KMS-11 (cell line): ENCODE measurements around the gene ARHGAP25.

Source experiments
- H2AFZ ChIP-seq: fragments of 200-600 bp; sonication (generic); 2 replicates; pipeline ENCODE4 v1.6.1; 2016; ENCODE audit warnings: antibody characterized with exemption, mixed run types, low read depth
- H3K27ac ChIP-seq: fragments of 200-600 bp; sonication (generic); 2 replicates; pipeline ENCODE4 v1.6.1; 2016; ENCODE audit warnings: mild to moderate bottlenecking, mixed run types
- H3K27me3 ChIP-seq: fragments of 200-600 bp; sonication (generic); 2 replicates; pipeline ENCODE4 v1.6.1; 2017; ENCODE audit warnings: mild to moderate bottlenecking, low read depth, mixed run types, moderate library complexity; ENCODE audit not compliant: insufficient read depth
- H3K36me3 ChIP-seq: fragments of 200-600 bp; sonication (generic); 2 replicates; pipeline ENCODE4 v1.6.1; 2017; ENCODE audit warnings: mild to moderate bottlenecking, mixed run types; ENCODE audit not compliant: insufficient read depth
- H3K4me1 ChIP-seq: fragments of 200-600 bp; sonication (generic); 2 replicates; pipeline ENCODE4 v1.6.1; 2016; ENCODE audit warnings: mild to moderate bottlenecking, low read depth, mixed run types; ENCODE audit not compliant: poor library complexity, severe bottlenecking
- H3K4me2 ChIP-seq: fragments of 200-600 bp; sonication (generic); 2 replicates; pipeline ENCODE4 v1.7.0; 2016; ENCODE audit warnings: mild to moderate bottlenecking, mixed run types
- H3K4me3 ChIP-seq: fragments of 200-600 bp; sonication (generic); IDR thresholded peaks from 2 replicates; pipeline ENCODE4 v1.6.1; 2017; ENCODE audit warnings: low read depth, low read length, mixed read lengths; ENCODE audit not compliant: insufficient read depth
- H3K79me2 ChIP-seq: fragments of 200-600 bp; sonication (generic); 2 replicates; pipeline ENCODE4 v1.6.1; 2016; ENCODE audit warnings: low read depth, mixed run types; ENCODE audit not compliant: insufficient read depth
- H3K9ac ChIP-seq: fragments of 200-600 bp; sonication (generic); 2 replicates; pipeline ENCODE4 v1.6.1; 2016; ENCODE audit warnings: mild to moderate bottlenecking, mixed run types
- H4K20me1 ChIP-seq: fragments of 200-600 bp; sonication (generic); 2 replicates; pipeline ENCODE4 v1.6.1; 2016; ENCODE audit warnings: mild to moderate bottlenecking, mixed run types; ENCODE audit not compliant: insufficient read depth
- CTCF ChIP-seq: fragments of 200-600 bp; sonication (generic); conservative IDR thresholded peaks from 2 replicates; pipeline ENCODE4 v1.6.1; 2017; ENCODE audit warnings: low read depth, mild to moderate bottlenecking, antibody characterized with exemption, low read length, moderate library complexity, mixed read lengths

ARHGAP25 gene

GRCh38 chr2:68710756-68711155, 23.9 kb upstream of the ARHGAP25 start:
- TF ChIP-seq CTCF = no peak
- H3K4me2 ChIP-seq = no peak overlapping the region
- H3K36me3 ChIP-seq = no peaks in the 10 kb centered on the region
- H2AFZ ChIP-seq = no peak overlapping the region
- H4K20me1 ChIP-seq = no peaks in the 10 kb centered on the region
- no peaks in the 10 kb centered on the region for H3K27me3 ChIP-seq
- no peak overlapping the region for H3K27ac ChIP-seq
- H3K4me1 ChIP-seq = peaks cover 23% of the 10 kb centered on the region
- no peaks in the 10 kb centered on the region for H3K79me2 ChIP-seq
- no peak overlapping the region for H3K9ac ChIP-seq
- no peak overlapping the region for H3K4me3 ChIP-seq

- Histone ChIP-seq H3K9ac (no peak overlapping the region), H3K4me3 (no peak overlapping the region), H3K36me3 (no peaks in the 10 kb centered on the region), H3K79me2 (no peaks in the 10 kb centered on the region), H2AFZ (peak overlapping the region; percentile 70), H4K20me1 (no peaks in the 10 kb centered on the region), H3K4me2 (peak overlapping the region; percentile 38), H3K4me1 (peaks cover 24% of the 10 kb centered on the region), H3K27ac (no peak overlapping the region; the same call in 1 of the 2 replicates), H3K27me3 (no peaks in the 10 kb centered on the region)
- TF ChIP-seq CTCF = no peak
These were observed 19.7 kb upstream of the ARHGAP25 start for GRCh38 chr2:68714866-68715265.

- no peaks in the 10 kb centered on the region for H3K27me3 ChIP-seq
- H3K4me2 ChIP-seq = peak overlapping the region; percentile 38
- H3K79me2 ChIP-seq = no peaks in the 10 kb centered on the region
- H3K4me3 ChIP-seq = no peak overlapping the region
- TF ChIP-seq CTCF = peak; percentile 89
- H3K9ac ChIP-seq = no peak overlapping the region
- H2AFZ ChIP-seq = peak overlapping the region; percentile 70
- H3K27ac ChIP-seq = no peak overlapping the region; the same call in 1 of the 2 replicates
- H4K20me1 ChIP-seq = no peaks in the 10 kb centered on the region
- peaks cover 30% of the 10 kb centered on the region for H3K4me1 ChIP-seq
- H3K36me3 ChIP-seq = no peaks in the 10 kb centered on the region
These were observed 19.1 kb upstream of the ARHGAP25 start for GRCh38 chr2:68715353-68716041.

GRCh38 chr2:68716604-68717304, 17.9 kb upstream of the ARHGAP25 start:
- Histone ChIP-seq H4K20me1 (no peaks in the 10 kb centered on the region), H3K9ac (no peak overlapping the region), H3K27me3 (no peaks in the 10 kb centered on the region), H3K27ac (no peak overlapping the region), H3K79me2 (no peaks in the 10 kb centered on the region), H3K4me1 (peaks cover 43% of the 10 kb centered on the region), H2AFZ (no peak overlapping the region), H3K4me3 (no peak overlapping the region), H3K36me3 (no peaks in the 10 kb centered on the region), H3K4me2 (no peak overlapping the region)
- no peak for TF ChIP-seq CTCF
